CD4-positive, alpha-beta T cell treated with Interleukin-17A for 4 hours (primary cell): ENCODE results near the gene NUBPL.
"Not testable (repeated sequence)": the region's sequence is repeated elsewhere in the genome, so short reads cannot be mapped to it uniquely, and the experiment has no call there.

Source experiments
- DNase-seq: peaks from one replicate; pipeline ENCODE4 v3.0.0-alpha.2; 2020; ENCODE audit warnings: mixed read lengths

NUBPL gene

GRCh38 chr14:31578792-31579501 lies 17.7 kb downstream of the NUBPL start:
- no peak for DNase-seq

- no peak for DNase-seq
These were observed 19.0 kb downstream of the NUBPL start for GRCh38 chr14:31580234-31580633.

GRCh38 chr14:31582286-31582691 lies 21.1 kb downstream of the NUBPL start:
- DNase-seq: no peak

GRCh38 chr14:31582836-31583452 lies 21.7 kb downstream of the NUBPL start:
- no peak for DNase-seq

- DNase-seq: no peak
These were observed 29.0 kb downstream of the NUBPL start for GRCh38 chr14:31590206-31590605.

- DNase-seq: no peak
These were observed 30.9 kb downstream of the NUBPL start for GRCh38 chr14:31592122-31592521.

GRCh38 chr14:31592631-31593030 lies 31.4 kb downstream of the NUBPL start:
- no peak for DNase-seq

GRCh38 chr14:31596342-31597095 lies 35.3 kb downstream of the NUBPL start:
- DNase-seq: no peak

- no peak for DNase-seq
These were observed 44.5 kb downstream of the NUBPL start for GRCh38 chr14:31605702-31606101.

- no peak for DNase-seq
These were observed 50.7 kb downstream of the NUBPL start for GRCh38 chr14:31611778-31612433.

- DNase-seq: no peak
These were observed 52.0 kb downstream of the NUBPL start for GRCh38 chr14:31613188-31613587.

GRCh38 chr14:31618884-31619283 lies 57.7 kb downstream of the NUBPL start:
- DNase-seq: not testable (repeated sequence)

GRCh38 chr14:31619440-31619839 lies 58.2 kb downstream of the NUBPL start:
- no peak for DNase-seq

- not testable (repeated sequence) for DNase-seq
These were observed 59.7 kb downstream of the NUBPL start for GRCh38 chr14:31620898-31621297.

GRCh38 chr14:31622060-31622459 lies 60.9 kb downstream of the NUBPL start:
- no peak for DNase-seq

- not testable (repeated sequence) for DNase-seq
These were observed 91.7 kb downstream of the NUBPL start for GRCh38 chr14:31652900-31653299.

GRCh38 chr14:31657917-31658316 lies 96.7 kb downstream of the NUBPL start:
- DNase-seq: no peak

- DNase-seq: no peak
These were observed 98.1 kb downstream of the NUBPL start for GRCh38 chr14:31659278-31659677.

- DNase-seq: no peak
These were observed 99.0 kb downstream of the NUBPL start for GRCh38 chr14:31660191-31660590.

- no peak for DNase-seq
These were observed 99.5 kb downstream of the NUBPL start for GRCh38 chr14:31660728-31661127.

GRCh38 chr14:31668348-31668747 lies 107.1 kb downstream of the NUBPL start:
- no peak for DNase-seq

- DNase-seq: no peak
These were observed 111.5 kb downstream of the NUBPL start for GRCh38 chr14:31672709-31673108.

- no peak for DNase-seq
These were observed 115.8 kb downstream of the NUBPL start for GRCh38 chr14:31677052-31677451.
